Activated CD4-positive, CD25-positive, alpha-beta regulatory T cell (primary cell): ENCODE data around the gene GFRA1.

Experiments
- DNase-seq, 4 experiments: peaks; one replicate each; lab custom pipeline; 2025; lab: John Stamatoyannopoulos, UW

The GFRA1 gene

GRCh38 chr10:116270771-116271592 lies 2.0 kb downstream of the GFRA1 start:
- DNase-seq: no peak

GRCh38 chr10:116270126-116270770 lies 2.8 kb downstream of the GFRA1 start:
- DNase-seq: no peak

DNA sequence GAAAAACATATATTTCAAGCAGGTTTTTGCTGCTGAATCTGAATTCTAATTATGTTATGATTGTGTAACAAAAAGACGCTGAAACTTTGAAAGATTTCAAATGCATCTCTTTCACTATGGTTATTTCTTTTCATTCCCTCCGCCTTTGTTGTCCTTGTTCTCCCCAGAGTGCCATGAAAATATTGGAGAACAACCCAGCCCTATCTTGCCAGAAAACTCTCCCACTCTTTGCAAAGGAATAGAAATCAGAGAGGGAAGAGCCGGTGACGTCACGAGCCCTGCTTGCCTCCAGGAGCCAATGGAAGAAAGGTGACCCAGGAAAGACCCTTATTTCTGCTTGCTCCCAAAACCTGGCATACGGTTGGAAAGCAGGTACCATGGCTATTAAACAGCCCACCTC lies 3.4 kb downstream of the GFRA1 start:
- DNase-seq: no peak

GRCh38 chr10:116268976-116269375 lies 4.0 kb downstream of the GFRA1 start:
- no peak for DNase-seq

DNA sequence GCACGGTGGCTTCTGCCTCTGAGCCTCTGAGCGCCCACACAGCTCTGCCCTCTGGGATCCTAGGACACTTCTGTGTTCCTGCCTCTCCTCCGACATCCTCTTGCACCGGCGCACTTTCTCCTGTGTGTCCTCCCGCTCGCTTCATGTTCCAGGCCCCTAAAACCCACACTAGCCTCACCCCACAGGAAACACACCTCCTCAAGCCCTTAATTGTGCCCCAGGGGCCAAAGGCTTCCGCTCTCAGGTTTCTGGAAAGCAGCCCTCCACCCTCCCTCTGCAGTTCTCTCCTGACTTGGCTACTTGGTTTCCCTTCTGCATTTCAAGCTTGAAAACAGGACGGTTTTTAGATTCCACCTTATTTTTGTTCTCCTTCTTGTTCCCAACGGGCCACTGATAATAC lies 7.3 kb downstream of the GFRA1 start:
- no peak for DNase-seq

DNA sequence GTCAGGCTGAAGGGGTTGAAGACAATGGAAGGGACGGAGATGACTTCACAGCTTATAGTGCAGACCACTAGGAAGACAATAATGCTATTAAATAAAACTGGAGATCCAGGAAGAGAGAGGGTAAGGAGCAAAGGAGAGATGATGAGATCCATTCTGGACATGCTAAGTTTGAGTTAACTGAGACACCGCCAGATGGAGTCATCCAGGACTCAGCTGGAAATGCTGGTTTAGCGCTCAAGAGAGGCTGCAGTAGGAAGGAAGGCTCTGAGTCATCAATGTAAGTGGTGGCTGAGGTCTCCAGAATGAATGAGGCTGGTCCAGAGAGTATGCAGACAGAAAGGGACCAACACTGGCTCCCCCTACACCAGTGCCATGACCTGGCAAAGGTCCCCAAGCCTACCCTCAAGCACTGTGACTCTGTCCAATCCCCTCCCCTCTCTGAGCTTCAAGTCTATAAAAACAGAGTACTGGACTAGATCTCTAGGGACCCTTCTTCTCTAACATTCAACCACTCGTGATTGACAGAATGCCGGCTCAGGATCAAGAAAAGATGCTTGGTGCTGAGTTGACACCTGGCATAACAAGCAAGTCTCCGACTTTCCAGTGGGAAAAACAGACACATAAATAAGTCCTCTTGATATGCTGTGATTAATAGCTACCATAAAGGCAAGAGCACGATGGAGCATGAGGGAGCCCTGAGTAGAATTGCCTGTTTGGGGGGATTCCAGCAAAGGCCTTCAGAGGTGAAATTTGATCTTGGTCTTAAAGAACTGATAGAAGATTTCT lies 8.9 kb downstream of the GFRA1 start:
- DNase-seq: no peak

DNA sequence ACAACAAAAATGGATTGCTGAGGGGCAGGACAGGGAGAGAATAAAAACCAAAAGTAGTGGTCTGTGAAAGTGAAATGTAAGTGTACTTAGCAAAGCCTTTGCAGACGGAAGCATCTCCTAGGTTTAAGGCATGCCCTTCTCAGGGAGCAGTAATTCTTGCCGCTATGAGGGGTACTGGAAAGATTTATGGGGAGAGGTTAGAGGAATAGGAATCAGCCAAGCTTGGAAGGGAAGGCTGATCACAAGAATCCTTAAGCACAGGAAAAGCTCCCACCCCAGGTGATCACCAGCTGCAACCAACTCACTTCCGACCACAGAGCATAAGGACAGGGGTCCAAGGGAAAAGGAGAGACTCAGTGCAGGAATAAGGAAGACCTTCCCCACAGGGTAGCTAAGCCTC lies 10.3 kb downstream of the GFRA1 start:
- DNase-seq: no peak

- no peak for DNase-seq
Measured at GRCh38 chr10:116260599-116260998, 12.4 kb downstream of the GFRA1 start.

GRCh38 chr10:116259638-116260037 lies 13.4 kb downstream of the GFRA1 start:
- DNase-seq: no peak

- DNase-seq: no peak
Measured at GRCh38 chr10:116257785-116258184, 15.2 kb downstream of the GFRA1 start.

- no peak for DNase-seq
Measured at GRCh38 chr10:116256752-116257259, 16.2 kb downstream of the GFRA1 start.

DNA sequence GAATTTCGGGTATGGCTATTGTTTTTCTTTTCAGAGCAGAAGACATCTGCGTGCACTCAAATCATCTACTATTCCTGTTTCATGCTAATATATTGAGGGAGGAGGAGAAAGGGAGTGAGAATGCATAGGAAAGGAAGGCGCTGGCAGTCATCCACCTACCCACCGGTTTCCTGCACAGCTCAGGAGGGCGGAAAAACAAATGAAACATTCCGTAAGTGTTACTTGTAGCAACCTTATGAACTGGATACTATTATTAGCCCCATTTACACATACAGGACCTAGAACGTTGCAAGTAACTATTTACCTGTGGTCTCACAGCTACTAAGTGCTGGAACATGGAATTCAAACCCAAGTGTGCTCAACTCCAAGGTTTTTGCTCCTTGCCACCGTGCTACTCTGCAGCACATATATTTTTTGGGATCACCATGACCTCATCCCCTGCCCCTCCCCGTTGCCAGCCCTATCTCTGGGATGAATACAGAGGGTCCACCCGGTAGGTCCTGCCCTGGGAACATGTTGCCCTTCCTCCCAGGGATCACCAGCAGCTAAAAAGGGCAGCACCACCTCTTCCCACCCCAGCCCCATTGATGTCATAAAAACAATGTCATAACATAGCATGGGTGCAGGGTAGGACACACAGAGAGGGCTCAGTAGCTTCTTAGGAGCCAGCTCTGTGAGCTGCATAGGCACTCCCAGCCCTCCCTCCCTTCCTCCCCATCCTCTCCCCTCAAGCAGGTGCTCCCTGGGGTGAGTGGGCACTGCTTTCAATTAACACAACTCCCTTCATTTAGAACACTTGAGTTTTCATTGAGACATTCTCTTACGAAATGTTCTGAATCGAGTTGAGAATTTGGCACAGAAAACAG lies 16.9 kb downstream of the GFRA1 start:
- no peak for DNase-seq

- DNase-seq: no peak
Measured at GRCh38 chr10:116254422-116255155, 18.4 kb downstream of the GFRA1 start.

DNA sequence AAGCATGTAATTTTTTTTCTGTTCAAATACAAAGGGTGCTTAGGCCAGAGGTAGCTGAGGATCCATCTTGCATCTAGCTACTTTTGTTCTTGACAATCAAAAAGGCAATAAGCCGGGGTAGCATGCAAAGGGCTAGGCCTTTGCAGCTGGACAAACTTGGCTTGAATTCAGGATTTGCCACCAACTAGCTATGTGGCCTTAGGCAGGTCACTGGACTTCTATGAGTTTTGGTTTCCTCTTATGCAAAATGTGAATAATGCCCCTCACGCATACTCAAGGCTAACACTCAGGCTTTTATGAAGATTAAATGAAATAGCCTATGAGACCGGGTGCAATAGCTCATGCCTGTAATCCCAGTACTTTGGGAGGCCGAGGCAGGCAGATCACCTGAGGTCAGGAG lies 19.3 kb downstream of the GFRA1 start:
- DNase-seq: no peak

DNA sequence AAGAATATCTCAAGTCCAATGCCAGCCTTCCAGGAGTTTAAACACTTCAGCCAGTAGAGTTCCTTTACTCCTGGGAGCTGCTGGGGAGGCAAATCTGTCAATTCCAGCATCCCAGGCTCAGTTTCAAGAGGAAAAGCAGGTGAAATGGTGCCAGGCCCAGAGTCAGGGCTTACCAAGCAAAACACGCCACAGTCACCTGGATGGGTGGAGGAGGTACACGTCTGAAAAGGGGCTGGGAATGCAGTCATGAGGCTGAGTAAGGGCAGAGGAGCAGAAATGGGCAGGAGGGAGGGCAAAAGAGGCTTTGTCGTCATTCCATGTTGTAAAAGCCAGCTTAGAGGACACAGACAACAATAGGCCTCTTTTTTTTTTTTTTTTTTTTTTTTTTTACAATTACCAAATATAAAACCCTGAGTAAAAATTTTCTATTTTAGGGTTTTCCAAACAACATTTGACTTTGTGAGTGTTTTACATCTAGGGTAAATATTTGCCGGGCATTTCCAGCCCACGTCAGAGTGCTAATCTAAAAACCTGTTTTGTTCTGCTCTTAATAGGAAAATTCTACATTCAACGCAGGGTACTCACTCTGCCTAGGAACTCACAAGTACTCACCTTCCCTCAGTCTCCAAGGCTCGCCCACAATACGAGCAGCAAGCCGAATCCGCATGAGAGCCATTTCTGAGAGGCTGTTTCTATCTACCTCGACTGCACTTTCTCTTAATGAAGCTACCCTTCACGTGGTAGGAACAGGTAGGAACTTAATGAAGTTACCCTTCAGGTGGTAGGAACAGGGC lies 21.2 kb downstream of the GFRA1 start:
- no peak for DNase-seq

GRCh38 chr10:116247691-116248090 lies 25.3 kb downstream of the GFRA1 start:
- no peak for DNase-seq

DNA sequence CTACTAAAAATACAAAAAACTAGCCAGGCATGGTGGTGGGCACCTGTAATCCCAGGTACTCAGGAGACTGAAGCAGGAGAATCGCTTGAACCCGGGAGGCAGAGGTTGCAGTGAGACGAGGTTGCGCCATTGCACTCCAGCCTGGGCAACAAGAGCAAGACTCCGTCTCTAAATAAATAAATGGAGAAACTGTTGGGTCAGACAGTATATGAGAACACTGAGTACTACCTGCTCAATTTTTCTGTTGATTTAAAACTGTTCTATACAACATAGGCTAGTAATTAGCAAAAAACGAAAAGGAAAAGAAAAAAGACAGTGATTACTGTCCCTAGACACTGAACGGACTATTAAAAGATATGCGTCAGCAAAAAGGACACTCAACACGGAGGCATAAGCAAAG lies 26.7 kb downstream of the GFRA1 start:
- DNase-seq: no peak

DNA sequence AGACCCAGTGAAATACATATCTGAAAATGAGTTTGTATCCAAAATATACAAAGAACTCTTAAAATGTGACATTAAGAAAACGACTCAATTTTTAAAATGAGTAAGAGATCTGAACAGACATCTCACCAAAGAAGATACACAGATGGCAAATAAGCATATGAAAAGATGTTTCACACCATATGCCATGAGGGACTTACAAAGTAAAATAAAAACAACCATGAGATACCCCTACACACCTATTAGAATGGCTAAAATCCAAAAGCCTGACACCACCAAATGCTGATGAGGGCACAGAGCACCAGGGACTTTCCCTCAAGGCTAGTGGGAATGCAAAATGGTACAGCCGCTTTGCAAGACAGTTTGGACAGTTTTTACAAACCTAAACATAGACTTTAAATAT lies 27.9 kb downstream of the GFRA1 start:
- DNase-seq: no peak

GRCh38 chr10:116241642-116242410 lies 31.2 kb downstream of the GFRA1 start:
- DNase-seq: no peak
